Adrenal gland (tissue), 12 donors: Measurements from ENCODE around the gene SHB. TPM values are rescaled to one million over a fixed set of nuclear protein-coding genes. Genes with fewer than 3 reads are reported as not detected.

Source experiments
- DNase-seq, 7 donors: peaks; one replicate each; pipeline ENCODE4 v3.0.0-alpha.2; 2019 to 2020
- H3K27ac ChIP-seq, 5 donors: fragments of 200-600 bp; sonication (generic) in 4 of 5; 1 replicate in 3 of 5; 2 replicates in 2 of 5; pipeline versions ENCODE4 v1.5.1 to v1.8.0; 2016 to 2020; ENCODE audit warnings: mild to moderate bottlenecking in 1 of 5
- H3K27me3 ChIP-seq: fragments of 200-600 bp; 2 replicates; pipeline ENCODE4 v1.8.0; 2021
- H3K36me3 ChIP-seq, 2 donors: fragments of 200-600 bp; replicated peaks in 1 of 2; 1 replicate in 1 of 2; 2 replicates in 1 of 2; pipeline versions ENCODE4 v1.5.1 to v1.8.0; 2018 to 2022
- H3K4me1 ChIP-seq, 2 donors: fragments of 200-600 bp; replicated peaks in 1 of 2; 1 replicate in 1 of 2; 2 replicates in 1 of 2; pipeline versions ENCODE4 v1.5.1 to v1.8.0; 2018 to 2021
- H3K4me3 ChIP-seq, 4 donors: fragments of 200-600 bp; sonication (generic) in 3 of 4; one replicate each; pipeline ENCODE4 v1.5.1; 2016 to 2018
- H3K9me3 ChIP-seq, 3 donors: fragments of 200-600 bp; sonication (generic) in 1 of 3; replicated peaks in 1 of 3; 1 replicate in 2 of 3; 2 replicates in 1 of 3; pipeline versions ENCODE4 v1.5.1 to v1.8.0; 2016 to 2021
- POLR2A ChIP-seq, 2 donors: fragments of 450-650 bp; IDR thresholded peaks; one replicate each; pipeline ENCODE4 v1.6.1; 2017; ENCODE audit warnings: antibody characterized with exemption in 2 of 2, mild to moderate bottlenecking in 2 of 2, moderate library complexity in 1 of 2
- WGBS, 4 donors: extraction: QIAGEN DNeasy Blood & Tissue Kit in 2 of 4; methylation state at CpG; one replicate each; pipeline versions ENCODE4 v1.1.5 to v1.1.7; 2013 to 2017; 5-methylcytosine and 5-hydroxymethylcytosine counted together
- intact Hi-C, 2 donors: fragments of 100-400 bp; cut with DNase I; formaldehyde crosslinking; loops; one replicate each; pipeline versions ENCODE4 v1.14.1 to v1.15.0; 2022 to 2023
- polyA plus RNA-seq, 3 donors: library from polyadenylated mRNA; stranded (reverse); fragments of 200-250 nt in 2 of 3; fragments of 350-450 nt in 1 of 3; fragmentation: Illumina TruSeq in 1 of 3; extraction: RNeasy Lipid Tissue Mini Kit (QIAGEN cat#74804) in 1 of 3; gene quantifications; one replicate each; pipeline ENCODE4 v1.2.3, GENCODE V29; 2013 to 2014
- total RNA-seq, 9 donors: library from RNA; depleted of rRNA in 4 of 9; stranded (reverse); fragments of >200 nt in 4 of 9; fragments of 120-200 nt in 1 of 9; fragmentation: NEBNext Ultra II Directional in 1 of 9; extraction: Animal tissue kit (Norgen Biotek cat#: 25700) in 1 of 9; gene quantifications; one replicate each; pipeline versions ENCODE4 v1.1.0 to v1.2.4, GENCODE V29; 2013 to 2023
- TF ChIP-seq, protein P1 (sequence below), 6 experiments: fragments of 450-650 bp in 4 of 6; fragments of 200-600 bp in 2 of 6; sonication (generic) in 1 of 6; IDR thresholded peaks; 1 replicate in 5 of 6; 2 replicates in 1 of 6; pipeline versions ENCODE4 v1.5.1 to v1.8.0; 2016 to 2021; ENCODE audit warnings: antibody characterized with exemption in 6 of 6, mild to moderate bottlenecking in 2 of 6, moderate library complexity in 1 of 6
- donor health status: healthy with polysubstance abuse.
- donor health status: Bipolar disorder and iron deficiency.
- donor health status: DM: yes; HTN: yes; CAD: no.
- donor health status: DM: no; HTN: no; CAD: no.
- donor health status: DM: no; HTN: no; CAD: no.
- donor health status: DM: yes; HTN: yes; CAD: no.

Gene SHB
- total and polyA plus RNA-seq, 12 donors: 3.2 to 21.2 (median 11.1) TPM

DNA sequence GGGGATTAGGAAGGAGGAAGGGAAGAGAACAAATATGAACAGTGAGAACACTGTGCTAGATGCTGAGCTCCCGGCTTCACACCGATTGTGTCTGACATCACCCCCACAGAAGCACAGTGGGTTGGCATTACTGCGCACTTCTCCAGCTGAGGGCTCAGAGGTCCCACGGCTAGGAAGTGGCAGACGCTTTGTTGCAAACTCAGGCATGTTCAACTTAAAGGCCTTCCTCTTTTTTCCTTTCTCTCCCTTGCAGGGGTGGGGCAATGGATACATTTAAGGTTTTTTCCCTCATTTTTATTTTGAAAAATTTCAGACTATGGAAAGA is 15.5 kb upstream of the SHB start:
- intact Hi-C loops: loop anchor here in 1 of 2 donors (5.0 to 10.0 kb wide), 2 partner anchors 50 to 177 kb away; no protein-coding TSS in a partner anchor
- DNase-seq: peak in 5 of 7 donors; percentile 16 to 55 (median 43)
- H3K9me3 ChIP-seq: no peaks in the 10 kb centered on the region
- no peaks in the 10 kb centered on the region for H3K27me3 ChIP-seq
- no peak overlapping the region for H3K27ac ChIP-seq
- TF ChIP-seq, protein P1, sequence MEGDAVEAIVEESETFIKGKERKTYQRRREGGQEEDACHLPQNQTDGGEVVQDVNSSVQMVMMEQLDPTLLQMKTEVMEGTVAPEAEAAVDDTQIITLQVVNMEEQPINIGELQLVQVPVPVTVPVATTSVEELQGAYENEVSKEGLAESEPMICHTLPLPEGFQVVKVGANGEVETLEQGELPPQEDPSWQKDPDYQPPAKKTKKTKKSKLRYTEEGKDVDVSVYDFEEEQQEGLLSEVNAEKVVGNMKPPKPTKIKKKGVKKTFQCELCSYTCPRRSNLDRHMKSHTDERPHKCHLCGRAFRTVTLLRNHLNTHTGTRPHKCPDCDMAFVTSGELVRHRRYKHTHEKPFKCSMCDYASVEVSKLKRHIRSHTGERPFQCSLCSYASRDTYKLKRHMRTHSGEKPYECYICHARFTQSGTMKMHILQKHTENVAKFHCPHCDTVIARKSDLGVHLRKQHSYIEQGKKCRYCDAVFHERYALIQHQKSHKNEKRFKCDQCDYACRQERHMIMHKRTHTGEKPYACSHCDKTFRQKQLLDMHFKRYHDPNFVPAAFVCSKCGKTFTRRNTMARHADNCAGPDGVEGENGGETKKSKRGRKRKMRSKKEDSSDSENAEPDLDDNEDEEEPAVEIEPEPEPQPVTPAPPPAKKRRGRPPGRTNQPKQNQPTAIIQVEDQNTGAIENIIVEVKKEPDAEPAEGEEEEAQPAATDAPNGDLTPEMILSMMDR (IDR thresholded peaks at IDR 0.05): no peak
- no peak for TF ChIP-seq POLR2A (IDR thresholded peaks at IDR 0.05)
- WGBS, 4 donors: 49 to 85% (median 80%) methylated on average over 5 of the region's 5 CpGs
- H3K4me1 ChIP-seq: no peaks in the 10 kb centered on the region
- no peak overlapping the region for H3K4me3 ChIP-seq
- no peaks in the 10 kb centered on the region for H3K36me3 ChIP-seq

DNA sequence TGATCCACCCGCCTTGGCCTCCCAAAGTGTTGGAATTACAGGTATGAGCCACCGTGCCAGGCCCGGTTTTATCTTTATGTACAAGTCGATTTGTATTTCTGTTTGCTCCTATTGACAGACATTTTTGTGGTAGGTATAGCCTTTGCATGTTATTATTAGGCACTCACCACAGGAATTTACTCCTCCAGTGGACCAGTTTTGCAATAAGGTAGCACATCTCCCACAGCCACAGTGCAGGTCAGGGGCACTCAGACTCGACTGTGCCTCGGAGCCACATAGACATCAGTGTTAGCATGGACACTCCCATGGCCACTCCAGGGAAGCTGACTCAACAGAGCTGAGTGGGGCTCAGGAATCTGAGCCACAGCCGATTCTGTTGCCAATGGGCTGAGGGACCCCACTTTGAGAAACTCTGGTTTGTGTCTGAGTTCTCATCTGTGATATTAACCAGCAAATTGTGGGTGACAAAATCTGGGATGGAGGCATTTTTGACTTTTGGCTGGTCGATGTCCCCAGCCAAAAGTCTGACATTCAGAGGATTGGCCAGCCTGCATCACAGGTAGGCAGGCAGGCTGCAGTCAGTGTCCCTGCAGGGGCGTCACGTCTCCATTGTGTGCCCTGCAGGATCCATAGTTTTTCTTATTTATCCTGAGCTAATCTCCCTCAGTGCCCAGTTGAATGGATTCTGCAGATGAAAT is 15.0 kb upstream of the SHB start:
- no peak overlapping the region for H3K27ac ChIP-seq
- no peak overlapping the region for H3K4me3 ChIP-seq
- no peaks in the 10 kb centered on the region for H3K4me1 ChIP-seq
- no peaks in the 10 kb centered on the region for H3K27me3 ChIP-seq
- no peaks in the 10 kb centered on the region for H3K36me3 ChIP-seq
- 86 to 92% (median 91%) methylated on average over 8 to 10 of the region's 10 CpGs for WGBS, 4 donors
- no peaks in the 10 kb centered on the region for H3K9me3 ChIP-seq
- TF ChIP-seq, protein P1 (IDR thresholded peaks at IDR 0.05): no peak
- no peak for TF ChIP-seq POLR2A (IDR thresholded peaks at IDR 0.05)
- DNase-seq: peak in 3 of 7 donors; percentile 3 to 31 (median 16)
- intact Hi-C loops: loop anchor here in 1 of 2 donors (5.0 to 10.0 kb wide), 2 partner anchors 51 to 177 kb away; no protein-coding TSS in a partner anchor

DNA sequence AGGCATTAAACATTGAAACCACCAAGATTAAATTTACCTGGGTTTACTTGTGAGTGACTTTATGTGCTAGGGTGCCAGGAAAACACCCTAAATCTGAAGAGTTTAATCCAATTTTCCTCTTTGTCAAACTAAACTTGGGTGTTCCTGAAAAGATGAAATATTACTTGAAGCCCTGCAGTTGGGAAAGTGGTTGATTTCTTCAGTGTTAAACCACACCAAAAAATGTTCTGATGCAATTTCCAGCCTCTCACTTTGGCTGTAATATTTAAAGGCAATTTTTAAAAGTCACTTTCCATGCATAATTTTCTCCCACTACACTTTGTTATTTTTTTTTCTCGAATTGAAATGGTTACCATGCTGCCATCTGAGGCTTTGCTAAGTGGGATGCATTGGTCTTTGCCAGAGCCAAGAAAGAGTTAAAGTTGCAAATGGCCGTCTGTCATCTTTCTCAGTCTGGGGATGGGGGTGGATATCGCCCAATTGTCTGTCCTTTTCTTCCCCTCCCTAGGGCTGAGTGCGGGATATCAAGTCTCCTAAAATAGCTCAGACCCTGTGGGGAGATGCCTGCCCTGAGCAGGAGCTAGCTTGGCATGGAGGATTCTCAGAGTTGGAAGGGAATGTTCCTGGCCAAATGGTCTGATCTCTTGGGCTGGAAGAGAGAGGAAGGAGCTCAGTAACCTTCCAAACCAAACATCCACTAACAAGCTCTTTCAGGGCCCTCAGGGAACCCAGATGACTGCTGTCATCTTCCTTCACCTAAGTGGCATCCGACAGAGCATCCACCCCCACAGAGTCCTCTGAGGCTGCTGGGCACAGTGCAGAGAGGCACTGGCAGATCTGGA is 13.6 kb upstream of the SHB start:
- no peaks in the 10 kb centered on the region for H3K27me3 ChIP-seq
- DNase-seq: peak in 3 of 7 donors; percentile 3 to 20 (median 13)
- intact Hi-C loops: loop anchor here in 1 of 2 donors (5.0 to 10.0 kb wide), 2 partner anchors 52 to 175 kb away; no protein-coding TSS in a partner anchor
- TF ChIP-seq POLR2A (IDR thresholded peaks at IDR 0.05): no peak
- TF ChIP-seq, protein P1 (IDR thresholded peaks at IDR 0.05): no peak
- no peak overlapping the region for H3K27ac ChIP-seq
- H3K4me1 ChIP-seq: no peaks in the 10 kb centered on the region
- WGBS, 4 donors: 37 to 58% (median 52%) methylated on average over 5 of the region's 5 CpGs
- no peaks in the 10 kb centered on the region for H3K36me3 ChIP-seq
- no peaks in the 10 kb centered on the region for H3K9me3 ChIP-seq
- no peak overlapping the region for H3K4me3 ChIP-seq
